GM12874 (cell line): ENCODE results near the gene BRD7.

Source experiments
- CTCF ChIP-seq: IDR thresholded peaks from 2 replicates; pipeline ENCODE4 v1.5.1; 2011; ENCODE audit warnings: low read depth, mild to moderate bottlenecking, control low read depth, low read length, moderate library complexity; ENCODE audit not compliant: insufficient read depth

The BRD7 gene

GRCh38 chr16:50303041-50303604, 65.7 kb downstream of the BRD7 start:
- no peak for TF ChIP-seq CTCF

GRCh38 chr16:50302472-50303005, 66.2 kb downstream of the BRD7 start:
- no peak for TF ChIP-seq CTCF

- no peak for TF ChIP-seq CTCF
Observed at GRCh38 chr16:50301626-50302471, 66.9 kb downstream of the BRD7 start.

GRCh38 chr16:50300942-50301625, 67.7 kb downstream of the BRD7 start:
- no peak for TF ChIP-seq CTCF

- no peak for TF ChIP-seq CTCF
Observed at GRCh38 chr16:50299508-50300105, 69.2 kb downstream of the BRD7 start.

GRCh38 chr16:50298591-50299507, 69.9 kb downstream of the BRD7 start:
- no peak for TF ChIP-seq CTCF
